Bronchial epithelial cell (primary cell): ENCODE results near the gene KAT8. TPM values are rescaled to one million over a fixed set of nuclear protein-coding genes. Genes with fewer than 3 reads are reported as not detected.

Source experiments
- DNase-seq: peaks from one replicate; pipeline ENCODE4 v3.0.0-alpha.2; 2010; ENCODE audit warnings: low read depth
- FAIRE-seq: peaks from 2 replicates; lab custom pipeline; 2011; peaks lifted over from hg19 to GRCh38; lab: Jason Lieb, UNC
- H3K27me3 ChIP-seq: 2 replicates; pipeline ENCODE4 v1.5.1; 2011; ENCODE audit warnings: low read length; ENCODE audit not compliant: control insufficient read depth, insufficient read depth
- H3K36me3 ChIP-seq: 2 replicates; pipeline ENCODE4 v1.5.1; 2011; ENCODE audit warnings: low read length; ENCODE audit not compliant: control insufficient read depth, insufficient read depth
- H3K4me3 ChIP-seq: 2 replicates; pipeline ENCODE4 v1.5.1; 2011; ENCODE audit warnings: mild to moderate bottlenecking, low read depth, low read length, control low read depth
- CTCF ChIP-seq: IDR thresholded peaks from 2 replicates; pipeline ENCODE4 v1.5.1; 2011; ENCODE audit warnings: mild to moderate bottlenecking, moderate library complexity, low read length, control low read depth, inconsistent platforms; ENCODE audit not compliant: insufficient read depth, severe bottlenecking
- total RNA-seq: library from RNA; depleted of rRNA; stranded (reverse); fragments of >200 nt; gene quantifications from 2 replicates; pipeline ENCODE4 v1.2.1, GENCODE V29; 2014

Gene KAT8
- total RNA-seq, 1 donor from 2014 or later: 54.5 TPM

GRCh38 chr16:31130336-31130891, 12.9 kb downstream of the KAT8 start:
- DNase-seq: no peak
- TF ChIP-seq CTCF: no peak
- no peak for FAIRE-seq
- peaks cover 18% of the 10 kb centered on the region for H3K36me3 ChIP-seq
- no peaks in the 10 kb centered on the region for H3K27me3 ChIP-seq
- H3K4me3 ChIP-seq: no peak overlapping the region

- peaks cover 18% of the 10 kb centered on the region for H3K36me3 ChIP-seq
- TF ChIP-seq CTCF: no peak
- H3K4me3 ChIP-seq: no peak overlapping the region
- FAIRE-seq (no peak), DNase-seq (peak; percentile 82)
- no peaks in the 10 kb centered on the region for H3K27me3 ChIP-seq
Measured at GRCh38 chr16:31130899-31131298, 13.4 kb downstream of the KAT8 start.

GRCh38 chr16:31131416-31131815, 14.0 kb downstream of the KAT8 start:
- no peak for FAIRE-seq
- peaks cover 18% of the 10 kb centered on the region for H3K36me3 ChIP-seq
- TF ChIP-seq CTCF: no peak
- DNase-seq: no peak
- no peaks in the 10 kb centered on the region for H3K27me3 ChIP-seq
- no peak overlapping the region for H3K4me3 ChIP-seq

GRCh38 chr16:31131841-31132271, 14.4 kb downstream of the KAT8 start:
- no peak for TF ChIP-seq CTCF
- Histone ChIP-seq H3K36me3 (peaks cover 18% of the 10 kb centered on the region), H3K4me3 (no peak overlapping the region), H3K27me3 (no peaks in the 10 kb centered on the region)
- no peak for FAIRE-seq
- DNase-seq: peak; percentile 51

GRCh38 chr16:31132303-31132979, 15.0 kb downstream of the KAT8 start:
- Histone ChIP-seq H3K4me3 (no peak overlapping the region), H3K27me3 (no peaks in the 10 kb centered on the region), H3K36me3 (peaks cover 18% of the 10 kb centered on the region)
- FAIRE-seq (no peak), DNase-seq (no peak)
- TF ChIP-seq CTCF: no peak

GRCh38 chr16:31133046-31133501, 15.6 kb downstream of the KAT8 start:
- H3K4me3 ChIP-seq: no peak overlapping the region
- FAIRE-seq: no peak
- no peaks in the 10 kb centered on the region for H3K27me3 ChIP-seq
- peaks cover 18% of the 10 kb centered on the region for H3K36me3 ChIP-seq
- TF ChIP-seq CTCF: no peak
- DNase-seq: no peak
